Calu3 (cell line): ENCODE data around the gene MBP. TPM values are rescaled to one million over a fixed set of nuclear protein-coding genes. Genes with fewer than 3 reads are reported as not detected.

Experiments used
- BruUV-seq: library from RNA; stranded (reverse); fragments of 400-500 nt; replicated peaks from 2 replicates; lab custom pipeline; 2021; lab: Mats Ljungman, UMichigan
- CTCF ChIA-PET: fragments of 300-600 bp; sonication (Branson Sonifier 250); formaldehyde crosslinking; loops from one replicate; lab custom pipeline; 2022; ENCODE audit warnings: antibody characterized with exemption; lab: Charles Lee
- DNase-seq: peaks from one replicate; pipeline ENCODE4 v3.0.0; 2022
- H3K27ac Mint-ChIP-seq: one replicate; pipeline ENCODE4 v1.8.0; 2022; ENCODE audit warnings: mixed read lengths; ENCODE audit not compliant: unreplicated experiment
- H3K27me3 Mint-ChIP-seq: one replicate; pipeline ENCODE4 v1.8.0; 2022; ENCODE audit warnings: mixed read lengths; ENCODE audit not compliant: unreplicated experiment
- H3K36me3 Mint-ChIP-seq: one replicate; pipeline ENCODE4 v1.8.0; 2022; ENCODE audit warnings: mild to moderate bottlenecking, moderate library complexity, mixed read lengths; ENCODE audit not compliant: insufficient read depth, unreplicated experiment
- H3K4me1 Mint-ChIP-seq: one replicate; pipeline ENCODE4 v1.8.0; 2022; ENCODE audit warnings: mild to moderate bottlenecking, low read depth, mixed read lengths; ENCODE audit not compliant: unreplicated experiment
- H3K4me3 Mint-ChIP-seq: one replicate; pipeline ENCODE4 v1.8.0; 2022; ENCODE audit warnings: mild to moderate bottlenecking, low read depth, moderate library complexity, mixed read lengths; ENCODE audit not compliant: unreplicated experiment
- H3K9me3 Mint-ChIP-seq: one replicate; pipeline ENCODE4 v1.8.0; 2022; ENCODE audit warnings: low read depth, mixed read lengths; ENCODE audit not compliant: unreplicated experiment
- CTCF ChIP-seq: fragments of 200-600 bp; IDR thresholded peaks from one replicate; pipeline ENCODE4 v1.8.0; 2022; ENCODE audit warnings: antibody characterized with exemption; ENCODE audit not compliant: unreplicated experiment
- intact Hi-C: fragments of 100-400 bp; cut with micrococcal nuclease; formaldehyde crosslinking; loops from one replicate; pipeline ENCODE4 v1.10.0; 2022; ENCODE audit not compliant: unreplicated experiment
- total RNA-seq: library from RNA; stranded (reverse); gene quantifications from 2 replicates; pipeline ENCODE4 v1.2.3, GENCODE V29; 2022

MBP gene
- total RNA-seq, 1 experiment from 2014 or later = 221 TPM

- no peak for DNase-seq
- CTCF ChIA-PET = interaction anchor here (0.7 kb wide), 1 partner anchor 10 kb away, joined by 7 read pairs; no protein-coding TSS in a partner anchor
- TF ChIP-seq CTCF = no peak
- no peak overlapping the region for H3K27ac Mint-ChIP-seq
- TSS peak; percentile 27 for BruUV-seq
- peaks cover 69% of the 10 kb centered on the region for H3K36me3 Mint-ChIP-seq
- H3K4me1 Mint-ChIP-seq = no peaks in the 10 kb centered on the region
- H3K4me3 Mint-ChIP-seq = no peak overlapping the region
- intact Hi-C loops = no loop called here
- H3K9me3 Mint-ChIP-seq = no peaks in the 10 kb centered on the region
- no peaks in the 10 kb centered on the region for H3K27me3 Mint-ChIP-seq
Observed at GRCh38 chr18:77015771-77016710, 116.5 kb downstream of the MBP start.

GRCh38 chr18:77015169-77015568 lies 117.4 kb downstream of the MBP start:
- H3K27me3 Mint-ChIP-seq = no peaks in the 10 kb centered on the region
- no peak for TF ChIP-seq CTCF
- H3K4me1 Mint-ChIP-seq = no peaks in the 10 kb centered on the region
- no peaks in the 10 kb centered on the region for H3K9me3 Mint-ChIP-seq
- H3K27ac Mint-ChIP-seq = no peak overlapping the region
- intact Hi-C loops = no loop called here
- CTCF ChIA-PET = no interaction called here
- H3K36me3 Mint-ChIP-seq = peaks cover 72% of the 10 kb centered on the region
- BruUV-seq = no TSS peak
- no peak for DNase-seq
- no peak overlapping the region for H3K4me3 Mint-ChIP-seq

- TF ChIP-seq CTCF = no peak
- BruUV-seq = no TSS peak
- Mint-ChIP-seq H3K27ac (no peak overlapping the region), H3K9me3 (no peaks in the 10 kb centered on the region), H3K4me3 (no peak overlapping the region), H3K27me3 (no peaks in the 10 kb centered on the region), H3K4me1 (no peaks in the 10 kb centered on the region), H3K36me3 (peaks cover 72% of the 10 kb centered on the region)
- DNase-seq = no peak
- intact Hi-C loops = no loop called here
- CTCF ChIA-PET = no interaction called here
Observed at GRCh38 chr18:77014538-77014937, 118.0 kb downstream of the MBP start.

- Mint-ChIP-seq H3K9me3 (no peaks in the 10 kb centered on the region), H3K27me3 (no peaks in the 10 kb centered on the region), H3K4me3 (no peak overlapping the region), H3K27ac (no peak overlapping the region), H3K4me1 (no peaks in the 10 kb centered on the region), H3K36me3 (peaks cover 69% of the 10 kb centered on the region)
- CTCF ChIA-PET = no interaction called here
- intact Hi-C loops = no loop called here
- BruUV-seq = no TSS peak
- no peak for DNase-seq
- TF ChIP-seq CTCF = no peak
Observed at GRCh38 chr18:77013811-77014521, 118.6 kb downstream of the MBP start.
